ENCODE measurements around the gene PRKN. TPM values are rescaled to one million over a fixed set of nuclear protein-coding genes. Genes with fewer than 3 reads are reported as not detected.

The PRKN gene
- total RNA-seq, 2 experiments from 2014 or later, result not detected

DNA sequence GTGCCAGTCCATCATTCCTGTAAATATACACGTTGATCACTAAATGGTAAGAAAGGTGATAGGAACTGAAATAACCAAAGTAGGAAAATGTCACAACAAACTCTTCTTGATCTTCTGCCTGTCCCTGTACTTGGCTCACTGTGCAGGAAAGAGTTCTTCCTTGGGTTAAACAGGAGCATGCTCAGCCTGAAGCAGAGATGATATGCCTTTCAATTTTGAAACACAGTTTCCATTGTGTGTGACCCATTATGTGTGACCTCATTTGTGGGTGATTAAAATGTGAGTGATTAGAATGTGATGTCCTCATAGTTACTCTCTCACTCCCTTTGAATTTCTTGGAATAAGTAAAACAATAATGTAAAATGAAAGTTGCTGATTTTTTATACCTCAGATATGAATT, 1026.5 kb downstream of the PRKN start:
- Mint-ChIP-seq H3K27ac (no peak overlapping the region), H3K4me1 (no peaks in the 10 kb centered on the region), H3K4me3 (no peak overlapping the region), H3K36me3 (no peaks in the 10 kb centered on the region), H3K9me3 (ENCODE audit: low read depth) (no peaks in the 10 kb centered on the region), H3K27me3 (no peaks in the 10 kb centered on the region)
- ATAC-seq, result no peak
- no peak for DNase-seq
- CTCF ChIA-PET, result no interaction called here

DNA sequence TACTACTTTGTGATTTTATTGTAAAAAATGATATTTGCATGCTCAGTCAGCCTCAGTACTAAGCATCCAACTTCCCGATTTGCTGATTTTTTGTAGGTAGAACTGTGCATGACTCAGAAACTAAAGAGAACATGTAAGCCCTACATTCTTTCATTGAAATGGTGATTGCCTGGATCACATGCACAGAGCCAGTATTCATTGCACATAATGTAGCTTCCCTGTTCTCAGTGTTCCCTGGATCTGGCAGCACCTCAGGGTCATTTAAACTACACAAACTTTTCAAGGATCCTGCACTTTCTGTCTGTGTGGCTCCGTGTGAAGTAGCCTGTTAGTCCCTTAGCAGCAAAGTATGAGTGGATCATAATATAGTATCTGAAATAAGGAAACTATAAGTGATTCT, 1030.8 kb downstream of the PRKN start:
- no peaks in the 10 kb centered on the region for H3K4me1 Mint-ChIP-seq
- no peak overlapping the region for H3K4me3 Mint-ChIP-seq
- H3K36me3 Mint-ChIP-seq, result no peaks in the 10 kb centered on the region
- no peaks in the 10 kb centered on the region for H3K9me3 Mint-ChIP-seq (ENCODE audit: low read depth)
- DNase-seq (no peak), ATAC-seq (no peak)
- CTCF ChIA-PET, result interaction anchor here (1.0 to 4.2 kb wide), 2 partner anchors 116 to 278 kb away, joined by 4 to 22 read pairs; no protein-coding TSS in a partner anchor
- no peaks in the 10 kb centered on the region for H3K27me3 Mint-ChIP-seq
- no peak overlapping the region for H3K27ac Mint-ChIP-seq

DNA sequence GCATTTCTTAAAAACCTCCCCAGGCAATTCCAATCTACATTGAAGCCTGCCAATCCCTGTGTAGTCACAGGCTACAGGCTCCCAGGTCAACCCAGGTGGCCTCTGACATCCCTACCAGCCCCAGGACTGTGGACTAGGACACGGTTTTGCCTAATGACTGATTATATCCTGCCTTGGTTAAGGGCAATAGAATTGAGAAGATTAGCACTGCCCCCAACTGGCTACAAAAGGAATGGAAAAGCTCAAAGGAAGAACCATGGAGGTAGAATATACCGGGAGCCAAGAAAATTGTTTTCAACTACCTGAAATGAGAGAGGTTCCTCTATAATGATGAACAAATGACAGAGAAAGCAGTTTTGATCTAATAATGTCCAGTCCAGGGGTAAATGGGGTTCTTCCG, 1032.6 kb downstream of the PRKN start:
- H3K4me3 Mint-ChIP-seq, result no peak overlapping the region
- DNase-seq (no peak), ATAC-seq (peak; percentile 23)
- peaks cover 2% of the 10 kb centered on the region for H3K27me3 Mint-ChIP-seq
- CTCF ChIA-PET, result interaction anchor here (1.5 to 4.2 kb wide), 2 partner anchors 277 to 300 kb away, joined by 4 to 22 read pairs; no protein-coding TSS in a partner anchor
- no peaks in the 10 kb centered on the region for H3K36me3 Mint-ChIP-seq
- H3K27ac Mint-ChIP-seq, result no peak overlapping the region
- H3K4me1 Mint-ChIP-seq, result no peaks in the 10 kb centered on the region
- H3K9me3 Mint-ChIP-seq (ENCODE audit: low read depth), result no peaks in the 10 kb centered on the region

DNA sequence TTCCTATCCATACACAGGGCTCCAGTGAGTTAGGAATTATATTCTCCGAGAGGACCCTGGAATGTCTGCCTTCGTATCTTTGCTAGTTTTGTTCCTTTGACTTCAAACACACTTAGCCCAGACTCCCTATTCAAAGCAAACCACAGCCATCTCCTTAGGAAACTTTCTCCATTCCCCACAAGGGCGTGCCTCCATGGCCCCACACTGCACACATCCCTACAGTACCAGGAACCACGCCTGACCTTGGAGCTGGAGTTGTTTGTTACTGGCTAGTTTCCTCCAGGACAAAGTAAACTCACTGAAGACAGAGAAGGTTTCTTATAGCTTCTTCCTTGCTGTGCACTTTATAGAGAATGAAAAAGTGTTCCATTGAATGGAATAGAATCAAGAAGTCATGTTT, 1040.9 kb downstream of the PRKN start:
- no peaks in the 10 kb centered on the region for H3K9me3 Mint-ChIP-seq (ENCODE audit: low read depth)
- no peaks in the 10 kb centered on the region for H3K36me3 Mint-ChIP-seq
- H3K4me1 Mint-ChIP-seq, result no peaks in the 10 kb centered on the region
- DNase-seq, result no peak
- CTCF ChIA-PET, result no interaction called here
- H3K4me3 Mint-ChIP-seq, result no peak overlapping the region
- no peak overlapping the region for H3K27ac Mint-ChIP-seq
- no peak for ATAC-seq
- H3K27me3 Mint-ChIP-seq, result peaks cover 2% of the 10 kb centered on the region

DNA sequence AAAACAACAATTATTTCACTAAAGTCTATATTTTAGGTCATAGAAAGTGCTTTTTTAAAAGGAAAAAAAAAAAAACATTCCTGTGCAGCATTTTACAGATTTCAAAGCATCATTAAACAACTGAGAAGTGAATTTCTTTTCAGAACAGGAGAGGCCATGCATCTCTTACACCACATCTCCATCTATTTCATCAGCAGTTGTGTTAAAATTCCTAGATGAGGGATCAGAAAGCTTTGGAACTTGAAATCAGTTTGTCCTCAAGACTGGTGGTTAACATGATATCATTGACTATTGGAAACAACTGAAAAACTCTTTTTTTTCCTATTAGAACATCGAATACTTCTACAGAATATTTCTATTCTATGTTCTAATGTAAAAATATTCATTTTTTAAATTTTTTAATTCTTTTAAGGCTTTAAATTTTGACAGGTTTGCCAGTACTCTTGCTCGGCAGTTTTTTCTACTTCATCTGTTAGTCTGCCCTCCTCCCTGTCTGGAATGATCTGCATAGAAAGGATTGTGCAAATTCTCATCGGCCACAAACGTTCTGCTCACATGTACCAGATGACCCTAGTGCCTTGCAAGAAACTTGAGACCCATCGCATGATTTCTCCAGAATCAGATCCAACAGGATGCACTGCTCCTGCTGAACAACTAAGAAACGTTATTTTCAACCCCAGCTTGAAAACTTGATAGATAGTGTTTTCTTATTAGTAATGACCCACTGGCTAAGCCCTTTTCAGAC, 1042.7 kb downstream of the PRKN start:
- H3K27me3 Mint-ChIP-seq, result no peaks in the 10 kb centered on the region
- no peaks in the 10 kb centered on the region for H3K4me1 Mint-ChIP-seq
- no peak overlapping the region for H3K4me3 Mint-ChIP-seq
- DNase-seq (no peak), ATAC-seq (no peak)
- H3K36me3 Mint-ChIP-seq, result no peaks in the 10 kb centered on the region
- CTCF ChIA-PET, result no interaction called here
- H3K9me3 Mint-ChIP-seq (ENCODE audit: low read depth), result no peaks in the 10 kb centered on the region
- H3K27ac Mint-ChIP-seq, result no peak overlapping the region

DNA sequence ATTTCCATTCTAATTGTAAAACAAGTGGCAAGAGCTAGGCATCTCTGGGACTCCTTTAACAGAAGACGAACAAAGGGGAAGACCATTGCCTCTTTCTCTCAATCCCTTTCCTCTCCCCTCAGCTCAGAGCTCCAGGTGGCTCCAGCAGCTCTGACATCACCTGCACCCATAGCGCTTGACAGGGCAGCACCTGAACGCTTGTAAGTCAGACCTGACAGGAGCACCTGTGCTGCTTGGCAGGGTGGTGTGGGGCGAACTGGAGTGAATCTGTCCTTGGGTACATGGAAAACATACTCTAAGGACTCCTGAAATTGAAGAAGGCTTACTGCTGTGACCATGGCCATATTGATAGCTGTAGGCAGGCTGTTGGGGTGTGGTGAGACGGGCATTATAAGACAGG, 1044.2 kb downstream of the PRKN start:
- DNase-seq (no peak), ATAC-seq (no peak)
- CTCF ChIA-PET, result no interaction called here
- Mint-ChIP-seq H3K9me3 (ENCODE audit: low read depth) (no peaks in the 10 kb centered on the region), H3K27me3 (no peaks in the 10 kb centered on the region), H3K36me3 (no peaks in the 10 kb centered on the region), H3K4me1 (no peaks in the 10 kb centered on the region), H3K4me3 (no peak overlapping the region), H3K27ac (no peak overlapping the region)

DNA sequence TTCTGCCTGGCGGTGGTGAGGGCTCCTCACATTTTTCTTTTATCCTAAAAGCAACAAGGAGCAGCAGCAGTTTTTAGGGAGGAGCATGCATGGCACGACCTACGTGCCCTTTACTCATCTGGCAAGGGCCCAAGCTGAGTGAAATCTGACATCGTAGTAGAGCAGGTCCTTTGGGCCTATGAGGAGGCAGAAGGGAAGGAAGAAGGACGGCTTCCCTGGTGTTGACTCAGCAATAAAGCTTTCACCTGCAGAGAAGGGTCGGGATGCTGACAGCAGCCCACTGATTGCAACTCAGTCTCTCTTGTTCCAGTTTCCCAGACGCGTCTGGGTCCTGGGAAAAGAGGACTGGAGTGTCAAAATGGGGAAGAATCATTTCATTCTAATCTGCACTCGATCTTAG, 1044.6 kb downstream of the PRKN start:
- CTCF ChIA-PET, result no interaction called here
- ATAC-seq (no peak), DNase-seq (no peak)
- H3K9me3 Mint-ChIP-seq (ENCODE audit: low read depth), result no peaks in the 10 kb centered on the region
- H3K36me3 Mint-ChIP-seq, result no peaks in the 10 kb centered on the region
- no peak overlapping the region for H3K27ac Mint-ChIP-seq
- H3K27me3 Mint-ChIP-seq, result no peaks in the 10 kb centered on the region
- no peaks in the 10 kb centered on the region for H3K4me1 Mint-ChIP-seq
- H3K4me3 Mint-ChIP-seq, result no peak overlapping the region

DNA sequence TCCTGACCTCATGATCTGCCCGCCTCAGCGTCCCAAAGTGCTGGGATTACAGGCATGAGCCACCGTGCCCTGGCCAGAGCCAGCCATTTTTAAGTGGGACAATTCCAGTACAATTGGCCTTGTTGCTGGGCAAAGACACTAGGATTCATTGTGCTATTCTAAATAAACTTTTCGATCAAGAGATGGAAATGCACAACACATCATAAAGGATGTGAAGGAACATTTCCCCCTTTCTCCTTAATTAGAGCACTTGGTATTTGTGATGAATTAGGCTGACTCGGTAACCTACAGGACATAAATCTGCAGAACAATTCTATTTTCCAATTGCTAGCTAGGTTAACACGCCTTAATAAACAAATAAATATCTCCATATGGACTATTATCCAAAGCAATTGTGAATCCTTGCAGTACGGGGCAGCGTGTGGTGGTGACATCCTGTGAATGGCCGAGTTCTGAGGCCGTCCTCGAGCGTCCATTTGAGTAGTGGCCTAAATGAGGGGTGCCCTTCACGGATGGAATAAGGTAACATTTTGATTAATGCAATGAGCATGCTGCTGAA, 1047.5 kb downstream of the PRKN start:
- Mint-ChIP-seq H3K27ac (no peak overlapping the region), H3K9me3 (ENCODE audit: low read depth) (no peaks in the 10 kb centered on the region), H3K4me3 (no peak overlapping the region), H3K27me3 (no peaks in the 10 kb centered on the region), H3K36me3 (no peaks in the 10 kb centered on the region), H3K4me1 (peaks cover 2% of the 10 kb centered on the region)
- DNase-seq (no peak), ATAC-seq (no peak)
- CTCF ChIA-PET, result no interaction called here

DNA sequence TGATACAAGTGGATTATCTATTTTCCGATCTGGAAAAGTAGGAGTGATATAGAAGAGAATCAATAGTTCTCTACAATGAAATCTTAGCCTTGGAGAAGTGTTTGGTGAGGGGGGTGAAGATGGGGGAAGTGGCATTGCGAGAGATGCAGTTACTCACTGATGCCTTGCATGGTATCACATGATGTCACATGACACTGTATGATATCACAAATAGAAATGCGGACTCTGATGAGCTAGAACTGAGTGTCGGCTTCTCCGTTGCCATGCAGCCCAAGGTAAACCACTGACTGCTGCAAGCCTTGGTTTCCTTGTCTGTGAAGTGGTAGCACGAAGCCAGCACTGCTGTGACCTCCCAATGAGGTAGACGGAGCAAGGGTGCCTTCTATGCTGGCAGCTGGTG, 1050.4 kb downstream of the PRKN start:
- CTCF ChIA-PET, result interaction anchor here (1.5 kb wide), 1 partner anchor 259 kb away, joined by 4 read pairs; no protein-coding TSS in a partner anchor
- no peak for ATAC-seq
- Mint-ChIP-seq H3K4me1 (peaks cover 2% of the 10 kb centered on the region), H3K4me3 (no peak overlapping the region), H3K27me3 (no peaks in the 10 kb centered on the region), H3K9me3 (ENCODE audit: low read depth) (no peaks in the 10 kb centered on the region), H3K36me3 (no peaks in the 10 kb centered on the region), H3K27ac (no peak overlapping the region)
- DNase-seq, result no peak

DNA sequence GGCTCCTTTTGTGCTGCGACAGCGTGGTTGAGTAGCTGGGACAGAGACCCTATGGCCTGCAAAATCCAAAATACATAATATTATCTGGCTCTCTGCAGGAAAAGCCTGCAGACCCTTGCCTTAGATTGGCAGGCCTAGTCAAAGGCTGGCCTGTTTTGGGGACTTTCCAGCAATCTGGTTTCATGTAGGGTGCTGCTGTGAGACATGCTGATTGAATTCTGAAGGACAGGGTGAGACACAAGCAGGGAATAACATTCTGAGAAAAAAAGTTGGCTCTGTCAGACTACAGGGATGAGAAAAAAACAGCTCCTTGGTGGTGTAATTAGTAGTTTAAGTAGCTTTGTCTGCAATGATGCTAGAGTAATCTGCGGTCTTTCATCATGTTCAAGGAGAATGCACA, 1051.0 kb downstream of the PRKN start:
- ATAC-seq, result no peak
- H3K9me3 Mint-ChIP-seq (ENCODE audit: low read depth), result no peaks in the 10 kb centered on the region
- H3K4me1 Mint-ChIP-seq, result peaks cover 2% of the 10 kb centered on the region
- no peak overlapping the region for H3K27ac Mint-ChIP-seq
- no peak overlapping the region for H3K4me3 Mint-ChIP-seq
- H3K36me3 Mint-ChIP-seq, result no peaks in the 10 kb centered on the region
- H3K27me3 Mint-ChIP-seq, result no peaks in the 10 kb centered on the region
- CTCF ChIA-PET, result interaction anchor here (1.5 kb wide), 1 partner anchor 258 kb away, joined by 4 read pairs; no protein-coding TSS in a partner anchor
- DNase-seq, result no peak

DNA sequence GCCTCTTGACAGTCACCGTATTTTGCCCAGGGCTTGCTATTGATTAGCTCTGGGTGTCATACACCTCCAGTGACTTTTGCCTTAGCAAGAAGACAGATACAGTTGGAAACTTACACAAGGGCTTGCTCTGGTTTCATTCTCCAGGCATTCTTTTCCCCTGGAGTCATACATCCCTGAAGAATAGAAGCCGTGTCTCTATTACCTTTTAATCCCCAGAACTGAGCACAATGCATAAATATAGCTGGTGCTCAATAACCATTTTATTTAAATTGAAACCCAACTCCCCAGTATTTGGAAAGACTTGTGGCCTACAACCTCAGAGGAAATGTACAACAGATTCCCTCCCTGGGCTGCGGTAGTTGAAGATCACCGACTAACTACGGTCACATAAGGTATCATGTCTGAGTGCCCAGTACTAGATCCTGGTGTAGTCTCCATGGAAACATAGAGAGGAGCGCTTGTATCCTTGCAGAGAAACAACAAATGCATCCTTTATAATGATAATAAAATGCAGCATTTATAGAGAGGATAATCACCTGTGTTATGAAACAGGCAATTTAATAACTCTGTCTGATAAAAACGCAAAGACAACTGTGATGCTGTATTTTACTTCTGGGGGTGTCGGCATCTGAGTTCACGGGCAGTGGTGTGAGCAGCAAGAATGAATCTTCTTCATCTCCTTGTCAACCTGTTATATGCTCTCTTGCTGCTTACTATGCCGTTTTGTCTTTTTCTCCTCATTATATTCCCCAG, 1052.5 kb downstream of the PRKN start:
- H3K36me3 Mint-ChIP-seq, result no peaks in the 10 kb centered on the region
- peaks cover 2% of the 10 kb centered on the region for H3K4me1 Mint-ChIP-seq
- no peaks in the 10 kb centered on the region for H3K27me3 Mint-ChIP-seq
- no peaks in the 10 kb centered on the region for H3K9me3 Mint-ChIP-seq (ENCODE audit: low read depth)
- H3K4me3 Mint-ChIP-seq, result no peak overlapping the region
- ATAC-seq (no peak), DNase-seq (no peak)
- H3K27ac Mint-ChIP-seq, result no peak overlapping the region
- CTCF ChIA-PET, result no interaction called here

DNA sequence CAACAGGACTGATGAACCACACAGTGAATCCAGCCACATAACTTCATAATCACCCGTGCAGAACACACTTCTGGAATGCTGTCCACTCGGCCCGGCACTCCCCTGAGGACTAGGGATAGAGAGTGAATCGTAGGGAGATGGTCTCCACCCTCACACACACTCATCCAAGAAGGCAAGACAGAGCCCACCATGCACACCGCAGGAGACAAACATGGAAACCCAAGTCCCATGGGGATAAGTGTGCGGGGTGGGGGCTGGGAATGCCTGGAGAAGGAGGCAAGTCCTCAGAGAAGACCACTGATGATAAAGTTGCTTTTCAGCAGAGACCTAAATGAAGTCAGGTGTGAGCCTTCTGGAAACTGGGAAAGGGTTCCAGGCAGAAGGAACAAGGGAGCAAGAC, 1054.5 kb downstream of the PRKN start:
- CTCF ChIA-PET, result no interaction called here
- no peak for ATAC-seq
- no peaks in the 10 kb centered on the region for H3K27me3 Mint-ChIP-seq

DNA sequence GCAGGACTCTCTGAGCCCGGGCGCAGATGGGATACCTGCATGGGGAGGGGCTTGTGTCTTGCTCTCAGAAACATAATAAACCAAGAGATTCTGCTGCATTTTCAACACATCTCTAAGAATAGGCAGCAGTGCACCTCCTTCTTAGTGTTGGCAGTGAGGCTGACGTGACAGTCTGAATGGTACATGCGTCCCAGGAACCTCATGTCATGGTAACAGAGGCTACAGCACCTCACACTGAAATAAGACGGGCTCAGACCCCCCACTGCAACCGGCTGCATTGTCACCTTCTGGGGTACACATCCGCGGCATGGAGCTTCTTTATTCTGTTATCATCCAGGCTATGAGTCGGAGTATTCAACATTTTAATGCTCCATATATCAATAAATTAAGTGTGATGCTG, 1056.4 kb downstream of the PRKN start:
- Mint-ChIP-seq H3K36me3 (no peaks in the 10 kb centered on the region), H3K9me3 (ENCODE audit: low read depth) (no peaks in the 10 kb centered on the region), H3K4me3 (no peak overlapping the region), H3K4me1 (no peaks in the 10 kb centered on the region), H3K27me3 (no peaks in the 10 kb centered on the region), H3K27ac (no peak overlapping the region)
- CTCF ChIA-PET, result no interaction called here
- DNase-seq (no peak), ATAC-seq (no peak)

More for the DNA sequence above, 1054.5 kb downstream of the PRKN start:
- no peaks in the 10 kb centered on the region for H3K36me3 Mint-ChIP-seq
- no peak overlapping the region for H3K27ac Mint-ChIP-seq
- H3K4me1 Mint-ChIP-seq, result peaks cover 2% of the 10 kb centered on the region
- H3K9me3 Mint-ChIP-seq (ENCODE audit: low read depth), result no peaks in the 10 kb centered on the region
- DNase-seq, result no peak
- no peak overlapping the region for H3K4me3 Mint-ChIP-seq

DNA sequence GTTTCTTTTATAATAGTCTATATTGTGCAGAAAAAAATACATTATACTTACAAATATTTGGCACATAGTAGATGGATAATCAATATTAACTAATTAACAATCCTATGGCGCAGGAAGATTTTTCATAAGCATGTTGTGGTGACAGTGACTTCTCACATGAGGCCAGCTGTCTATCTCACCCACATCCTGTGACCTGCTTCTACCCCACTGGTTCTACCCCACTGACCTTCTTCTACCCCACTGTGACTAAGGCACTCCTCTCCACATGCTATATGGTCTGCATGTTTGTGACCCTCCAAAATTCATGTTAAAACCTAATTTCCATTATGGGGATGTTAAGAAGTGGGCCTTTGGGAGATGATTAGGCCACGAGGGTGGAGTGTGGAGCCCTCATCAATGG, 1058.9 kb downstream of the PRKN start:
- H3K27ac Mint-ChIP-seq, result no peak overlapping the region
- DNase-seq, result no peak
- CTCF ChIA-PET, result no interaction called here
- H3K4me3 Mint-ChIP-seq, result no peak overlapping the region
- no peaks in the 10 kb centered on the region for H3K9me3 Mint-ChIP-seq (ENCODE audit: low read depth)
- ATAC-seq, result no peak
- H3K4me1 Mint-ChIP-seq, result no peaks in the 10 kb centered on the region
- H3K36me3 Mint-ChIP-seq, result no peaks in the 10 kb centered on the region
- no peaks in the 10 kb centered on the region for H3K27me3 Mint-ChIP-seq
